Measurements from ENCODE around the gene LYPD4. TPM values are rescaled to one million over a fixed set of nuclear protein-coding genes. Genes with fewer than 3 reads are reported as not detected.

LYPD4 gene
- total RNA-seq, 1 donor from 2014 or later = not detected

- Histone ChIP-seq H3K4me3 (no peak overlapping the region), H3K4me1 (no peaks in the 10 kb centered on the region), H3K27ac (replicated peaks) (no peak overlapping the region), H3K9me3 (replicated peaks) (no peaks in the 10 kb centered on the region), H3K36me3 (no peaks in the 10 kb centered on the region), H3K27me3 (ENCODE audit: low read depth) (peaks cover 71% of the 10 kb centered on the region)
- intact Hi-C loops (cut with micrococcal nuclease) = no loop called here
- no peak for TF ChIP-seq CTCF (IDR thresholded peaks at IDR 0.05; ENCODE audit: borderline replicate concordance)
- no peak for DNase-seq
These were observed 7.0 kb upstream of the LYPD4 start for GRCh38 chr19:41851456-41851855.

- intact Hi-C loops (cut with micrococcal nuclease) = no loop called here
- DNase-seq = no peak
These were observed 5.9 kb upstream of the LYPD4 start for GRCh38 chr19:41850381-41850780.

GRCh38 chr19:41849067-41849466 is 4.6 kb upstream of the LYPD4 start:
- no peak overlapping the region for H3K27ac ChIP-seq (replicated peaks)
- no peak for DNase-seq
- no peaks in the 10 kb centered on the region for H3K9me3 ChIP-seq (replicated peaks)
- peaks cover 77% of the 10 kb centered on the region for H3K27me3 ChIP-seq (ENCODE audit: low read depth)
- H3K4me3 ChIP-seq = no peak overlapping the region
- intact Hi-C loops (cut with micrococcal nuclease) = no loop called here
- no peak for TF ChIP-seq CTCF (IDR thresholded peaks at IDR 0.05; ENCODE audit: borderline replicate concordance)
- H3K36me3 ChIP-seq = no peaks in the 10 kb centered on the region
- H3K4me1 ChIP-seq = no peaks in the 10 kb centered on the region

More at GRCh38 chr19:41850381-41850780, 5.9 kb upstream of the LYPD4 start:
- peaks cover 73% of the 10 kb centered on the region for H3K27me3 ChIP-seq (ENCODE audit: low read depth)
- no peaks in the 10 kb centered on the region for H3K36me3 ChIP-seq
- no peaks in the 10 kb centered on the region for H3K4me1 ChIP-seq
- no peak overlapping the region for H3K4me3 ChIP-seq
- H3K27ac ChIP-seq (replicated peaks) = no peak overlapping the region
- TF ChIP-seq CTCF (IDR thresholded peaks at IDR 0.05; ENCODE audit: borderline replicate concordance) = no peak
- no peaks in the 10 kb centered on the region for H3K9me3 ChIP-seq (replicated peaks)

- DNase-seq = no peak
- Histone ChIP-seq H3K9me3 (replicated peaks) (no peaks in the 10 kb centered on the region), H3K36me3 (no peaks in the 10 kb centered on the region), H3K4me3 (no peak overlapping the region), H3K27ac (replicated peaks) (no peak overlapping the region), H3K4me1 (no peaks in the 10 kb centered on the region), H3K27me3 (ENCODE audit: low read depth) (peaks cover 77% of the 10 kb centered on the region)
- TF ChIP-seq CTCF (IDR thresholded peaks at IDR 0.05; ENCODE audit: borderline replicate concordance) = no peak
- intact Hi-C loops (cut with micrococcal nuclease) = no loop called here
These were observed 4.2 kb upstream of the LYPD4 start for GRCh38 chr19:41848666-41849065.

- Histone ChIP-seq H3K36me3 (no peaks in the 10 kb centered on the region), H3K27ac (replicated peaks) (no peak overlapping the region), H3K4me1 (no peaks in the 10 kb centered on the region), H3K9me3 (replicated peaks) (no peaks in the 10 kb centered on the region), H3K4me3 (no peak overlapping the region), H3K27me3 (ENCODE audit: low read depth) (peaks cover 77% of the 10 kb centered on the region)
- no peak for DNase-seq
- TF ChIP-seq CTCF (IDR thresholded peaks at IDR 0.05; ENCODE audit: borderline replicate concordance) = no peak
- intact Hi-C loops (cut with micrococcal nuclease) = no loop called here
These were observed 3.0 kb upstream of the LYPD4 start for GRCh38 chr19:41847351-41848105.
